Smooth muscle cell of the umbilical artery (primary cell): ENCODE data around the gene ARNT2. TPM values are rescaled to one million over a fixed set of nuclear protein-coding genes. Genes with fewer than 3 reads are reported as not detected.

Experiments used
- total RNA-seq: library from RNA; depleted of rRNA; stranded (reverse); fragments of >200 nt; gene quantifications from 2 replicates; pipeline ENCODE4 v1.2.3, GENCODE V29; 2014

Gene ARNT2
- 1.8 and 3.8 TPM in 2 replicates for total RNA-seq

GRCh38 chr15:80404057-80404760 lies at the start of gene ARNT2:
ARNT2 (plus strand) TSS chr15:80404382; CDS start chr15:80404516, 134 bp downstream.

Other genes with a start within 250 kb of the ARNT2 start
- gene CTXND1, start 152.2 kb upstream of the ARNT2 start, total RNA-seq = not detected in 2 replicates